A549 treated with AZD2906 at 1 μM for 4 hours (cell line): Measurements from ENCODE around the gene ANKRD24. TPM values are rescaled to one million over a fixed set of nuclear protein-coding genes. Genes with fewer than 3 reads are reported as not detected.

Source experiments
- total RNA-seq: library from RNA; stranded (reverse); fragments of 200-300 nt; extraction: Qiagen RNA extraction; gene quantifications from 5 replicates; pipeline ENCODE4 v1.2.3, GENCODE V29; 2022

Gene ANKRD24
- total RNA-seq: 0.17 to 0.29 TPM (median 0.24 TPM) in 5 replicates

GRCh38 chr19:4182084-4182810, at the start of gene ANKRD24, which contains the start of gene SIRT6:
ANKRD24 (plus strand) TSS chr19:4182689; CDS start chr19:4186426, 3,737 bp downstream.
SIRT6 (minus strand) TSS chr19:4182563; CDS start chr19:4182539, 24 bp downstream.

GRCh38 chr19:4229179-4229931, 46.9 kb downstream of the ANKRD24 start, which contains the start of gene EBI3:
EBI3 (plus strand) TSS chr19:4229523; CDS start chr19:4229551, 28 bp downstream.

GRCh38 chr19:4246767-4247593, 64.5 kb downstream of the ANKRD24 start, which contains the start of gene YJU2:
YJU2 (plus strand) TSS chr19:4247080; CDS start chr19:4247147, 67 bp downstream.

Other genes starting within 250 kb of the ANKRD24 start
- not detected in 5 replicates for gene NMRK2, start 249.6 kb upstream of the ANKRD24 start, total RNA-seq
- gene DAPK3, start 211.6 kb upstream of the ANKRD24 start, total RNA-seq: 44.3 to 47.3 TPM (median 45.1 TPM) in 5 replicates
- gene EEF2, start 197.2 kb upstream of the ANKRD24 start, total RNA-seq: 919 to 1,074 TPM (median 1,044 TPM) in 5 replicates
- gene PIAS4, start 175.0 kb upstream of the ANKRD24 start, total RNA-seq: 14.6 to 17.5 TPM (median 15.7 TPM) in 5 replicates
- 16.8 to 24.8 TPM (median 23.4 TPM) in 5 replicates for gene ZBTB7A, start 115.8 kb upstream of the ANKRD24 start, total RNA-seq
- 120 to 196 TPM (median 177 TPM) in 5 replicates for gene MAP2K2, start 58.6 kb upstream of the ANKRD24 start, total RNA-seq
- 0.08 to 0.15 TPM (median 0.11 TPM) in 5 replicates for gene CREB3L3, start 29.1 kb upstream of the ANKRD24 start, total RNA-seq
- 26.8 to 40.9 TPM (median 35.5 TPM) in 5 replicates for gene SIRT6, start 126 bp upstream of the ANKRD24 start, total RNA-seq
- gene EBI3, start 46.8 kb downstream of the ANKRD24 start, total RNA-seq: 2.5 to 4.9 TPM (median 3.1 TPM) in 5 replicates
- gene YJU2, start 64.4 kb downstream of the ANKRD24 start, total RNA-seq: 18.3 to 21.8 TPM (median 20.1 TPM) in 5 replicates
- gene SHD, start 96.6 kb downstream of the ANKRD24 start, total RNA-seq: 0.12 to 0.17 TPM (median 0.15 TPM) in 3 of 5 replicates, not detected in the others
- not detected in 5 replicates for gene TMIGD2, start 119.7 kb downstream of the ANKRD24 start, total RNA-seq
- 8.0 to 9.1 TPM (median 8.3 TPM) in 5 replicates for gene FSD1, start 121.9 kb downstream of the ANKRD24 start, total RNA-seq
- gene STAP2, start 156.1 kb downstream of the ANKRD24 start, total RNA-seq: 0.09 to 0.24 TPM in 2 of 5 replicates, not detected in the others
- 5.0 to 12.2 TPM (median 10.5 TPM) in 5 replicates for gene MPND, start 160.9 kb downstream of the ANKRD24 start, total RNA-seq
- gene SH3GL1, start 217.9 kb downstream of the ANKRD24 start, total RNA-seq: 45.8 to 61.4 TPM (median 59.4 TPM) in 5 replicates
- 20.4 to 22.3 TPM (median 21.2 TPM) in 5 replicates for gene CHAF1A, start 220.0 kb downstream of the ANKRD24 start, total RNA-seq